ENCODE results near the gene SLC1A2. TPM values are rescaled to one million over a fixed set of nuclear protein-coding genes. Genes with fewer than 3 reads are reported as not detected.

SLC1A2 gene
- total RNA-seq, 1 experiment from 2014 or later, result 0.50 TPM

- ATAC-seq (no peak), DNase-seq (ENCODE audit: low spot score) (no peak)
- TF ChIP-seq, protein P1, sequence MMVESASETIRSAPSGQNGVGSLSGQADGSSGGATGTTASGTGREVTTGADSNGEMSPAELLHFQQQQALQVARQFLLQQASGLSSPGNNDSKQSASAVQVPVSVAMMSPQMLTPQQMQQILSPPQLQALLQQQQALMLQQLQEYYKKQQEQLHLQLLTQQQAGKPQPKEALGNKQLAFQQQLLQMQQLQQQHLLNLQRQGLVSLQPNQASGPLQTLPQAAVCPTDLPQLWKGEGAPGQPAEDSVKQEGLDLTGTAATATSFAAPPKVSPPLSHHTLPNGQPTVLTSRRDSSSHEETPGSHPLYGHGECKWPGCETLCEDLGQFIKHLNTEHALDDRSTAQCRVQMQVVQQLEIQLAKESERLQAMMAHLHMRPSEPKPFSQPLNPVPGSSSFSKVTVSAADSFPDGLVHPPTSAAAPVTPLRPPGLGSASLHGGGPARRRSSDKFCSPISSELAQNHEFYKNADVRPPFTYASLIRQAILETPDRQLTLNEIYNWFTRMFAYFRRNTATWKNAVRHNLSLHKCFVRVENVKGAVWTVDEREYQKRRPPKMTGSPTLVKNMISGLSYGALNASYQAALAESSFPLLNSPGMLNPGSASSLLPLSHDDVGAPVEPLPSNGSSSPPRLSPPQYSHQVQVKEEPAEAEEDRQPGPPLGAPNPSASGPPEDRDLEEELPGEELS (CRISPR knock-in tag; IDR thresholded peaks at IDR 0.05), result no peak
- no peak for TF ChIP-seq ZSCAN18 (CRISPR knock-in tag; IDR thresholded peaks at IDR 0.05)
- TF ChIP-seq ZNF281 (CRISPR knock-in tag; IDR thresholded peaks at IDR 0.05), result no peak
- TF ChIP-seq NR2C2 (CRISPR knock-in tag; IDR thresholded peaks at IDR 0.05), result no peak
- TF ChIP-seq NR1H2 (CRISPR knock-in tag; IDR thresholded peaks at IDR 0.05), result no peak
- TF ChIP-seq SMAD4 (CRISPR knock-in tag; IDR thresholded peaks at IDR 0.05), result no peak
- TF ChIP-seq TEAD4 (CRISPR knock-in tag; IDR thresholded peaks at IDR 0.05), result no peak
- no peak for TF ChIP-seq ZNF121 (CRISPR knock-in tag; IDR thresholded peaks at IDR 0.05)
- no peak for TF ChIP-seq MAX (CRISPR knock-in tag; IDR thresholded peaks at IDR 0.05)
- TF ChIP-seq NFYB (CRISPR knock-in tag; conservative IDR thresholded peaks at IDR 0.05; ENCODE audit: low read depth), result no peak
- no peak for TF ChIP-seq CBFB (CRISPR knock-in tag; IDR thresholded peaks at IDR 0.05; ENCODE audit: low read depth)
- no peak for TF ChIP-seq CREB1 (CRISPR knock-in tag; IDR thresholded peaks at IDR 0.05)
- TF ChIP-seq STAT6 (CRISPR knock-in tag; conservative IDR thresholded peaks at IDR 0.05; ENCODE audit: low read depth), result no peak
- TF ChIP-seq EMX1 (CRISPR knock-in tag; IDR thresholded peaks at IDR 0.05), result no peak
- no peak for TF ChIP-seq NR3C1 (CRISPR knock-in tag; conservative IDR thresholded peaks at IDR 0.05; ENCODE audit: low read depth)
- TF ChIP-seq, protein P2, sequence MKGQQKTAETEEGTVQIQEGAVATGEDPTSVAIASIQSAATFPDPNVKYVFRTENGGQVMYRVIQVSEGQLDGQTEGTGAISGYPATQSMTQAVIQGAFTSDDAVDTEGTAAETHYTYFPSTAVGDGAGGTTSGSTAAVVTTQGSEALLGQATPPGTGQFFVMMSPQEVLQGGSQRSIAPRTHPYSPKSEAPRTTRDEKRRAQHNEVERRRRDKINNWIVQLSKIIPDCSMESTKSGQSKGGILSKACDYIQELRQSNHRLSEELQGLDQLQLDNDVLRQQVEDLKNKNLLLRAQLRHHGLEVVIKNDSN (CRISPR knock-in tag; IDR thresholded peaks at IDR 0.05), result no peak
- no peak for TF ChIP-seq TEAD1 (CRISPR knock-in tag; IDR thresholded peaks at IDR 0.05)
- TF ChIP-seq ETV6 (CRISPR knock-in tag; IDR thresholded peaks at IDR 0.05), result no peak
- TF ChIP-seq JAZF1 (CRISPR knock-in tag; IDR thresholded peaks at IDR 0.05), result no peak
- TF ChIP-seq, protein P3, sequence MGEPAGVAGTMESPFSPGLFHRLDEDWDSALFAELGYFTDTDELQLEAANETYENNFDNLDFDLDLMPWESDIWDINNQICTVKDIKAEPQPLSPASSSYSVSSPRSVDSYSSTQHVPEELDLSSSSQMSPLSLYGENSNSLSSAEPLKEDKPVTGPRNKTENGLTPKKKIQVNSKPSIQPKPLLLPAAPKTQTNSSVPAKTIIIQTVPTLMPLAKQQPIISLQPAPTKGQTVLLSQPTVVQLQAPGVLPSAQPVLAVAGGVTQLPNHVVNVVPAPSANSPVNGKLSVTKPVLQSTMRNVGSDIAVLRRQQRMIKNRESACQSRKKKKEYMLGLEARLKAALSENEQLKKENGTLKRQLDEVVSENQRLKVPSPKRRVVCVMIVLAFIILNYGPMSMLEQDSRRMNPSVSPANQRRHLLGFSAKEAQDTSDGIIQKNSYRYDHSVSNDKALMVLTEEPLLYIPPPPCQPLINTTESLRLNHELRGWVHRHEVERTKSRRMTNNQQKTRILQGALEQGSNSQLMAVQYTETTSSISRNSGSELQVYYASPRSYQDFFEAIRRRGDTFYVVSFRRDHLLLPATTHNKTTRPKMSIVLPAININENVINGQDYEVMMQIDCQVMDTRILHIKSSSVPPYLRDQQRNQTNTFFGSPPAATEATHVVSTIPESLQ (CRISPR knock-in tag; IDR thresholded peaks at IDR 0.05), result no peak
- peaks cover 66% of the 10 kb centered on the region for H3K27me3 Mint-ChIP-seq (ENCODE audit: low read depth)
- POLR2A ChIA-PET, result no interaction called here
- no peaks in the 10 kb centered on the region for H3K36me3 Mint-ChIP-seq
- no peak overlapping the region for H3K4me3 Mint-ChIP-seq
- H3K4me1 Mint-ChIP-seq, result peaks cover 26% of the 10 kb centered on the region
- H3K9me3 Mint-ChIP-seq, result no peaks in the 10 kb centered on the region
- no peak overlapping the region for H3K27ac Mint-ChIP-seq
- CTCF ChIA-PET, result interaction anchor here (0.6 kb wide), 1 partner anchor 474 kb away, joined by 4 read pairs; no protein-coding TSS in a partner anchor
These were observed 71.4 kb downstream of the SLC1A2 start for GRCh38 chr11:35347921-35348331.
